Natural killer cell treated with Interleukin-12 subunit alpha and Interleukin-12 subunit beta and Interleukin-15 and Interleukin-18, amount 100 ng/mL, for 72 hours (primary cell): ENCODE data around the gene MED26. TPM values are rescaled to one million over a fixed set of nuclear protein-coding genes. Genes with fewer than 3 reads are reported as not detected.
A peak's percentile ranks its signal among the peaks of the same experiment; 100 is the strongest.

ENCODE experiments used
- ATAC-seq, 2 donors: fragments of 150-1000 bp; cut with Tn5 transposase in 1 of 2; sonication (Bioruptor Pico), chemical (Tn5 transposase) in 1 of 2; 2 replicates each; pipeline ENCODE4 v1.10.0; 2021
- DNase-seq: peaks from one replicate; pipeline ENCODE4 v3.0.0; 2022; ENCODE audit warnings: low spot score
- H3K27ac Mint-ChIP-seq, 2 donors: 1 replicate in 1 of 2; 2 replicates in 1 of 2; pipeline ENCODE4 v1.8.0; 2022; ENCODE audit warnings: mixed read lengths in 2 of 2, mild to moderate bottlenecking in 1 of 2, moderate library complexity in 1 of 2
- H3K27me3 Mint-ChIP-seq, 2 donors: 1 replicate in 1 of 2; 2 replicates in 1 of 2; pipeline ENCODE4 v1.8.0; 2022; ENCODE audit warnings: mixed read lengths in 2 of 2
- H3K36me3 Mint-ChIP-seq: one replicate; pipeline ENCODE4 v1.8.0; 2022; ENCODE audit warnings: mixed read lengths
- H3K4me1 Mint-ChIP-seq, 2 donors: 1 replicate in 1 of 2; 2 replicates in 1 of 2; pipeline ENCODE4 v1.8.0; 2022; ENCODE audit warnings: low read depth in 2 of 2, mixed read lengths in 2 of 2, mild to moderate bottlenecking in 1 of 2
- H3K4me3 Mint-ChIP-seq: one replicate; pipeline ENCODE4 v1.8.0; 2022; ENCODE audit warnings: mixed read lengths
- H3K9me3 Mint-ChIP-seq: 2 replicates; pipeline ENCODE4 v1.8.0; 2022; ENCODE audit warnings: mixed read lengths
- total RNA-seq, 2 donors: library from RNA; stranded (reverse); gene quantifications; one replicate each; pipeline ENCODE4 v1.2.3, GENCODE V29; 2022

MED26 gene
- total RNA-seq, 2 donors from 2014 or later = 15.5 to 28.1 TPM

GRCh38 chr19:16536130-16536529, 91.9 kb downstream of the MED26 start:
- Mint-ChIP-seq H3K36me3 (peaks cover 6% of the 10 kb centered on the region), H3K4me3 (no peak overlapping the region), H3K27me3 (no peaks in the 10 kb centered on the region), H3K27ac (no peak overlapping the region), H3K9me3 (no peaks in the 10 kb centered on the region), H3K4me1 (peaks cover 27 to 33% of the 10 kb centered on the region in 2 donors)
- DNase-seq (no peak), ATAC-seq (peak in 1 of 2 donors; percentile 3)

- Mint-ChIP-seq H3K9me3 (no peaks in the 10 kb centered on the region), H3K4me3 (no peak overlapping the region), H3K27me3 (no peaks in the 10 kb centered on the region), H3K27ac (no peak overlapping the region), H3K4me1 (peaks cover 27 to 31% of the 10 kb centered on the region in 2 donors), H3K36me3 (peaks cover 6% of the 10 kb centered on the region)
- DNase-seq (no peak), ATAC-seq (no peak)
Measured at GRCh38 chr19:16535381-16535780, 92.6 kb downstream of the MED26 start.

- no peak overlapping the region for H3K4me3 Mint-ChIP-seq
- no peak for DNase-seq
- H3K4me1 Mint-ChIP-seq = peaks cover 5 to 12% of the 10 kb centered on the region in 2 donors
- H3K36me3 Mint-ChIP-seq = peaks cover 6% of the 10 kb centered on the region
- no peaks in the 10 kb centered on the region for H3K9me3 Mint-ChIP-seq
- H3K27ac Mint-ChIP-seq = no peak overlapping the region
- no peak for ATAC-seq
- H3K27me3 Mint-ChIP-seq = no peaks in the 10 kb centered on the region
Measured at GRCh38 chr19:16532440-16533234, 95.4 kb downstream of the MED26 start.

- DNase-seq (no peak), ATAC-seq (no peak)
- Mint-ChIP-seq H3K4me1 (peaks cover 0 to 4% of the 10 kb centered on the region in 2 donors), H3K27me3 (no peaks in the 10 kb centered on the region), H3K9me3 (no peaks in the 10 kb centered on the region), H3K36me3 (peaks cover 6% of the 10 kb centered on the region), H3K27ac (no peak overlapping the region), H3K4me3 (no peak overlapping the region)
Measured at GRCh38 chr19:16531380-16531669, 96.7 kb downstream of the MED26 start.

GRCh38 chr19:16530540-16531379, 97.2 kb downstream of the MED26 start:
- no peak for DNase-seq
- Mint-ChIP-seq H3K27me3 (no peaks in the 10 kb centered on the region), H3K4me3 (no peak overlapping the region), H3K36me3 (peaks cover 6% of the 10 kb centered on the region), H3K4me1 (peaks cover 0 to under 1% of the 10 kb centered on the region in 2 donors), H3K27ac (no peak overlapping the region), H3K9me3 (no peaks in the 10 kb centered on the region)
- ATAC-seq = no peak

GRCh38 chr19:16529466-16530144, 98.4 kb downstream of the MED26 start:
- Mint-ChIP-seq H3K9me3 (no peaks in the 10 kb centered on the region), H3K27me3 (no peaks in the 10 kb centered on the region), H3K4me1 (no peaks in the 10 kb centered on the region), H3K4me3 (no peak overlapping the region), H3K27ac (no peak overlapping the region), H3K36me3 (peaks cover 6% of the 10 kb centered on the region)
- no peak for ATAC-seq
- DNase-seq = no peak

GRCh38 chr19:16527971-16528521, 100.0 kb downstream of the MED26 start:
- Mint-ChIP-seq H3K4me1 (no peaks in the 10 kb centered on the region), H3K36me3 (peaks cover 6% of the 10 kb centered on the region), H3K4me3 (no peak overlapping the region), H3K27me3 (no peaks in the 10 kb centered on the region), H3K9me3 (no peaks in the 10 kb centered on the region), H3K27ac (no peak overlapping the region)
- DNase-seq (no peak), ATAC-seq (peak in 1 of 2 donors; percentile 37)

GRCh38 chr19:16527334-16527935, 100.6 kb downstream of the MED26 start:
- no peak for ATAC-seq
- DNase-seq = no peak
- no peaks in the 10 kb centered on the region for H3K4me1 Mint-ChIP-seq

GRCh38 chr19:16525751-16526481, 102.1 kb downstream of the MED26 start:
- Mint-ChIP-seq H3K9me3 (no peaks in the 10 kb centered on the region), H3K27me3 (no peaks in the 10 kb centered on the region), H3K4me3 (no peak overlapping the region), H3K27ac (no peak overlapping the region), H3K4me1 (no peaks in the 10 kb centered on the region), H3K36me3 (no peaks in the 10 kb centered on the region)
- DNase-seq (no peak), ATAC-seq (no peak)

More at GRCh38 chr19:16527334-16527935, 100.6 kb downstream of the MED26 start:
- H3K4me3 Mint-ChIP-seq = no peak overlapping the region
- H3K27ac Mint-ChIP-seq = no peak overlapping the region
- H3K9me3 Mint-ChIP-seq = no peaks in the 10 kb centered on the region
- H3K27me3 Mint-ChIP-seq = no peaks in the 10 kb centered on the region
- peaks cover 6% of the 10 kb centered on the region for H3K36me3 Mint-ChIP-seq

GRCh38 chr19:16524991-16525734, 102.8 kb downstream of the MED26 start:
- Mint-ChIP-seq H3K4me1 (no peaks in the 10 kb centered on the region), H3K4me3 (no peak overlapping the region), H3K36me3 (no peaks in the 10 kb centered on the region), H3K27ac (no peak overlapping the region), H3K27me3 (no peaks in the 10 kb centered on the region), H3K9me3 (no peaks in the 10 kb centered on the region)
- ATAC-seq (no peak), DNase-seq (no peak)
